Hepatocyte (in vitro differentiated cells): ENCODE data around the gene FBXL20. TPM values are rescaled to one million over a fixed set of nuclear protein-coding genes. Genes with fewer than 3 reads are reported as not detected.

Experiments used
- DNase-seq: peaks from one replicate; pipeline ENCODE4 v3.0.0-alpha.2; 2016; ENCODE audit warnings: low spot score
- H2AFZ ChIP-seq: fragments of 200-600 bp; sonication (generic); 2 replicates; pipeline ENCODE4 v1.6.0; 2016; ENCODE audit warnings: antibody characterized with exemption, mild to moderate bottlenecking
- H3K27ac ChIP-seq: fragments of 200-600 bp; sonication (generic); 2 replicates; pipeline ENCODE4 v1.5.1; 2016; ENCODE audit warnings: mild to moderate bottlenecking
- H3K27me3 ChIP-seq: fragments of 200-600 bp; sonication (generic); 2 replicates; pipeline ENCODE4 v1.6.1; 2016
- H3K36me3 ChIP-seq: fragments of 200-600 bp; sonication (generic); replicated peaks from 2 replicates; pipeline ENCODE4 v1.5.1; 2016; ENCODE audit warnings: low read depth; ENCODE audit not compliant: insufficient read depth
- H3K4me1 ChIP-seq: fragments of 200-600 bp; sonication (generic); 2 replicates; pipeline ENCODE4 v1.5.1; 2016; ENCODE audit warnings: mild to moderate bottlenecking, moderate library complexity; ENCODE audit not compliant: insufficient read depth
- H3K4me2 ChIP-seq: fragments of 200-600 bp; sonication (generic); 2 replicates; pipeline ENCODE4 v1.6.0; 2016
- H3K4me3 ChIP-seq: fragments of 200-600 bp; sonication (generic); 2 replicates; pipeline ENCODE4 v1.5.1; 2016; ENCODE audit warnings: mild to moderate bottlenecking
- H3K79me2 ChIP-seq: fragments of 200-600 bp; sonication (generic); 2 replicates; pipeline ENCODE4 v1.6.0; 2017; ENCODE audit warnings: mild to moderate bottlenecking
- H3K9me2 ChIP-seq: fragments of 200-600 bp; sonication (generic); replicated peaks from 2 replicates; pipeline ENCODE4 v1.6.0; 2017; ENCODE audit warnings: mild to moderate bottlenecking; ENCODE audit not compliant: insufficient read depth
- H3K9me3 ChIP-seq: fragments of 200-600 bp; sonication (generic); 2 replicates; pipeline ENCODE4 v1.5.1; 2016; ENCODE audit warnings: low read depth, mild to moderate bottlenecking
- H4K20me1 ChIP-seq: fragments of 200-600 bp; sonication (generic); 2 replicates; pipeline ENCODE4 v1.6.0; 2016; ENCODE audit warnings: mild to moderate bottlenecking; ENCODE audit not compliant: insufficient read depth, poor library complexity, severe bottlenecking
- EZH2 ChIP-seq: fragments of 200-600 bp; sonication (generic); IDR thresholded peaks from 2 replicates; pipeline ENCODE4 v1.6.1; 2016; ENCODE audit warnings: antibody characterized with exemption, mild to moderate bottlenecking, borderline replicate concordance
- EZH2phosphoT487 ChIP-seq: fragments of 200-600 bp; sonication (generic); IDR thresholded peaks from one replicate; pipeline ENCODE4 v1.6.1; 2018; ENCODE audit warnings: antibody characterized with exemption, mild to moderate bottlenecking, low read depth, moderate library complexity; ENCODE audit not compliant: unreplicated experiment, severe bottlenecking
- WGBS: methylation state at CpG from one replicate; pipeline ENCODE4 v1.1.6; 2016; ENCODE audit warnings: low lambda C conversion rate; ENCODE audit errors: missing lambda C conversion rate; 5-methylcytosine and 5-hydroxymethylcytosine counted together
- polyA plus RNA-seq: library from polyadenylated mRNA; unstranded; fragments of >200 nt; fragmentation: Nextera tagmentation; extraction: Ambion mirVana; gene quantifications from 2 replicates; pipeline ENCODE4 v1.2.1, GENCODE V29; 2016
- total RNA-seq: library from RNA; depleted of rRNA; stranded (reverse); fragments of >200 nt; gene quantifications from 2 replicates; pipeline ENCODE4 v1.2.3, GENCODE V29; 2014
- TF ChIP-seq, protein P1 (sequence below): fragments of 200-600 bp; sonication (generic); IDR thresholded peaks from 2 replicates; pipeline ENCODE4 v1.5.1; 2016; ENCODE audit warnings: antibody characterized with exemption, mild to moderate bottlenecking; ENCODE audit not compliant: poor library complexity

FBXL20 gene, protein sequence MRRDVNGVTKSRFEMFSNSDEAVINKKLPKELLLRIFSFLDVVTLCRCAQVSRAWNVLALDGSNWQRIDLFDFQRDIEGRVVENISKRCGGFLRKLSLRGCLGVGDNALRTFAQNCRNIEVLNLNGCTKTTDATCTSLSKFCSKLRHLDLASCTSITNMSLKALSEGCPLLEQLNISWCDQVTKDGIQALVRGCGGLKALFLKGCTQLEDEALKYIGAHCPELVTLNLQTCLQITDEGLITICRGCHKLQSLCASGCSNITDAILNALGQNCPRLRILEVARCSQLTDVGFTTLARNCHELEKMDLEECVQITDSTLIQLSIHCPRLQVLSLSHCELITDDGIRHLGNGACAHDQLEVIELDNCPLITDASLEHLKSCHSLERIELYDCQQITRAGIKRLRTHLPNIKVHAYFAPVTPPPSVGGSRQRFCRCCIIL
- total RNA-seq (11.2 and 11.6 TPM in 2 replicates), polyA plus RNA-seq (2.7 and 8.0 TPM in 2 replicates)

DNA sequence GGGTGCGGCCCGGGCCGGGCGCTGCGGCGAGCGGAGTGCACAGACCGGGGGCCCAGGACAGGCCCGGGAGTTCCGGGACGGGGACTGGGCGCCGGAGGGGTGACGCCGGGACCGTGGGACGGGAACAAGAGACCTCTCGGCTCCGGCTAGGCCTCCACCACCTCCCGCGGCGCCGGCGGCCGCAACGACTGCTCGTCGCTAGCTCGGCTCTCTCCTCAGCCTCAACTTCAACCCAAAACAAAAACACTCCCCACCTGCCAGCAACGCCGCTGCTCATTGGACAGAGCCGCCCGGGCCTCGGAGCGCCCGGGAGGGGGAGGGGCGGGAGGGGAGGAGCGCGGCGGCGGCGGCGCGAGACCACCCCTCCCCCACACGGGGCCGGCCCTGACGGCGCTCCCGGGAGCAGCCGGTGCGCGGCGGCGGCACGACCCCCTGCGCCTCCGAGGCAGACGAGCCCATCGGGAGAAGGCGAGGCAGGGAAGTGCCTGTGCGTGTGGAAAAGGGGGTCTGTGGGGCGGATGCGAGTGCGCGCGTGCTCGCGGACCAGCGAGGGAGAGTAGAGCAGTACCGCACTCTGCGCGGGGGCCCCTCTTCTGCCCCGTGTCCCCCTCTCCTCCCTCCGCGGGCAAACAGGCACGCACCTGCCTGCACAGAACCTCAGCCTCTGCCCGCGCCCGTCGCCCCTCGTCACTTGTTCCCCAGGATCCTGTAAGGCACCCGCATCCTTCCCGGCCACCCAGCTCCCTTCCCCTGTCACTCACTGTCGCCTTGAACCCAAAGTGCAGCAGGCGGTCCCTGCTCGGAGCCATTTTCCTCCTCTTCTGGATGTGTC is at the start of gene FBXL20:
FBXL20 (minus strand) TSS at position 215 of the 832 bp plus-strand sequence. CDS start 224 bp downstream, outside the sequence.
- Histone ChIP-seq H3K36me3 (no peaks in the 10 kb centered on the region), H3K4me1 (peaks cover 15% of the 10 kb centered on the region), H3K79me2 (peaks cover 42% of the 10 kb centered on the region), H4K20me1 (peaks cover 24% of the 10 kb centered on the region), H3K4me2 (peak within 1 kb of the TSS; percentile 93), H3K9me2 (no peaks in the 10 kb centered on the region), H2AFZ (peak within 1 kb of the TSS; percentile 93), H3K27ac (peak within 1 kb of the TSS; percentile 85), H3K4me3 (peak within 1 kb of the TSS; percentile 83), H3K9me3 (no peaks in the 10 kb centered on the region), H3K27me3 (no peaks in the 10 kb centered on the region)
- DNase-seq = peak; percentile 96
- WGBS = 1% methylated on average over 15 of the region's 86 CpGs
- TF ChIP-seq EZH2 = no peak
- TF ChIP-seq, protein P1, sequence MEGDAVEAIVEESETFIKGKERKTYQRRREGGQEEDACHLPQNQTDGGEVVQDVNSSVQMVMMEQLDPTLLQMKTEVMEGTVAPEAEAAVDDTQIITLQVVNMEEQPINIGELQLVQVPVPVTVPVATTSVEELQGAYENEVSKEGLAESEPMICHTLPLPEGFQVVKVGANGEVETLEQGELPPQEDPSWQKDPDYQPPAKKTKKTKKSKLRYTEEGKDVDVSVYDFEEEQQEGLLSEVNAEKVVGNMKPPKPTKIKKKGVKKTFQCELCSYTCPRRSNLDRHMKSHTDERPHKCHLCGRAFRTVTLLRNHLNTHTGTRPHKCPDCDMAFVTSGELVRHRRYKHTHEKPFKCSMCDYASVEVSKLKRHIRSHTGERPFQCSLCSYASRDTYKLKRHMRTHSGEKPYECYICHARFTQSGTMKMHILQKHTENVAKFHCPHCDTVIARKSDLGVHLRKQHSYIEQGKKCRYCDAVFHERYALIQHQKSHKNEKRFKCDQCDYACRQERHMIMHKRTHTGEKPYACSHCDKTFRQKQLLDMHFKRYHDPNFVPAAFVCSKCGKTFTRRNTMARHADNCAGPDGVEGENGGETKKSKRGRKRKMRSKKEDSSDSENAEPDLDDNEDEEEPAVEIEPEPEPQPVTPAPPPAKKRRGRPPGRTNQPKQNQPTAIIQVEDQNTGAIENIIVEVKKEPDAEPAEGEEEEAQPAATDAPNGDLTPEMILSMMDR = no peak
- TF ChIP-seq EZH2phosphoT487 = no peak

DNA sequence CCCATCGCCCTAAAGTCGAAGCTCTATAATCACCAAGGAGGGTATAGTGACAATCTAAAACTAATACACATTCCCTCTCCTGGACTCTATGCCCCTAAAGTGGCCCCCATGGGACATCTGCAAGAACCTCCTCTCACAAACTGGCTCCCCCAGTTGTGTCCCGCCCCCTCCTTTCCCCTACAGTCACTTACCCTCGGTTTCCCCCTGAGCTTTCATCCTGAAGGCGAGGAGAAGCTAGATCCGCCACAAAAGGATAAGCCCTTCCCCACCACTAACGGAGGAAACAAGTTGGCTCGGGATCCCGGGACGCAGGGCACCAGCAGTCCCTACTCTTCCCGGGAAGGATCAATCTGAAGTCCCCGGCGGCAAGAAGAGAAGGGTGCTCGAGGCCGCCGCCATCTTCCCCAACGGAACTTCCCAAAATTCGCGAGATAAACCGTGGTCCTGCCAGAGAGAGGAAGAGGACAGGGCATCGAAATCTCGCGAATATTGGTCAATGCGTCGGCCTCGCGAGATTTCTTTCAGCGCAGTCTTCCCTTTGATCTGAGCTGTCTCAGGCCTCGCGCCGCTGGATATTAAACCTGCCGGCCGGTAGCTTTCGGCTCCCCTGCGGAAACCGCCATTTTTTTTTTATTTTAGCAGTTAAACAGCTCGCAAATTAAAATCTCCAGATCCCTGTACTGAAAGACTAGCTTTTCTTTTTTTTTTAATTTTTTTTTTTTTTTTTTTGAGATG is 49.6 kb upstream of the FBXL20 start, which contains the start of gene MED1:
MED1 (minus strand) TSS at position 417 of the 735 bp plus-strand sequence; CDS start at position 216, 201 bp downstream.
- WGBS = under 1% methylated on average over 37 of the region's 37 CpGs
- Histone ChIP-seq H3K9me3 (no peaks in the 10 kb centered on the region), H3K9me2 (no peaks in the 10 kb centered on the region), H3K4me1 (peaks cover 18% of the 10 kb centered on the region), H3K27me3 (no peaks in the 10 kb centered on the region), H2AFZ (peak within 1 kb of the TSS; percentile 80), H3K4me2 (peak within 1 kb of the TSS; percentile 86), H3K79me2 (peaks cover 52% of the 10 kb centered on the region), H3K4me3 (peak within 1 kb of the TSS; percentile 72), H4K20me1 (peaks cover 4% of the 10 kb centered on the region), H3K36me3 (no peaks in the 10 kb centered on the region), H3K27ac (peak within 1 kb of the TSS; percentile 95)
- TF ChIP-seq EZH2 (no peak), EZH2phosphoT487 (no peak)
- TF ChIP-seq, protein P1 = no peak
- DNase-seq = peak; percentile 98

DNA sequence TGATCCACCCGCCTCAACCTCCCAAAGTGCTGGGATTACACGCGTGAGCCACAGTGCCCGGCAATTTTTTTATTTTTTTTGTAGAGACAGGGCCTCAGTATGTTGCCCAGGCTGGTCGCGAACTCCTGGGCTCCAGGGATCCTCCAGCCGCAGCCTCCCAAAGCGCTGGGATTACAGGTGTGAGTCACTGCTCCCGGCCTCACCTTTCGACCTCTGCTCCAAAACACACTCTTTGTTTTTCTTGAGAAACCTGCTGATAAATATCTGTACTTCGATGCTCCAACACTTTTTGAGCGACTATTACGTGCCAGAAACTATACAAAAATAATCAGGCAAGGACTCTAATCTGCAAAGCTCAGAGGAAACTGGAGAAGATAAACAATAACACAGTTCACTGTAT is 48.6 kb upstream of the FBXL20 start:
- H2AFZ ChIP-seq = no peak overlapping the region
- WGBS = 70% methylated on average over 13 of the region's 13 CpGs
- peak overlapping the region; percentile 86 for H3K4me2 ChIP-seq
- H3K9me3 ChIP-seq = no peaks in the 10 kb centered on the region
- TF ChIP-seq, protein P1 = no peak
- TF ChIP-seq EZH2phosphoT487 (no peak), EZH2 (no peak)
- DNase-seq = peak; percentile 31
- peaks cover 58% of the 10 kb centered on the region for H3K79me2 ChIP-seq
- peaks cover 4% of the 10 kb centered on the region for H4K20me1 ChIP-seq
- peak overlapping the region; percentile 72 for H3K4me3 ChIP-seq
- no peaks in the 10 kb centered on the region for H3K36me3 ChIP-seq
- H3K27ac ChIP-seq = peak overlapping the region; percentile 95
- no peaks in the 10 kb centered on the region for H3K27me3 ChIP-seq
- H3K9me2 ChIP-seq = no peaks in the 10 kb centered on the region
- peaks cover 18% of the 10 kb centered on the region for H3K4me1 ChIP-seq
